ENCODE measurements around the gene ZC3H10. TPM values are rescaled to one million over a fixed set of nuclear protein-coding genes. Genes with fewer than 3 reads are reported as not detected.

Gene ZC3H10
- total and polyA plus RNA-seq, 5 experiments from 2014 or later = 1.3 to 15.9 (median 2.5) TPM

DNA sequence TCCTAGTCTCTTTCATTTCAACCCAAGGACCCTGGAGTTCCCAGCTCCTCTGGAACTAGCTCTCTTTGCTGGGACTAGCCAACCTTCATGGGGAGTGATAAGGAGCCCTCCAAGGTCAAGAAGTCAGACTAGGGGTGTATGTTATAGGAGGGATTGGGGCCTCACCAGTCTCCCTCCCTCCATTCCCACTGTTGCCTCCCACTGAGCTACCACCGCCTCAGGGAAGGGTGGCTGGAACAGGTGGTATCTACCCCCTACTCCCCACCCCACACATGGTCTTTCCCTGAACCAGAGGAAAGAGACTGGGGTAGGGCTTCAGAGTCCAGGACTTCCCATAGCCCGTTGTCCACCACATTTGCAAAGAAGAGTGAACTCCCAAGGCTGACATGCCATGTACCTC, 35.7 kb upstream of the ZC3H10 start:
- Mint-ChIP-seq H3K4me3 (peak overlapping the region in 1 of 10 donors; percentile 71), H3K4me1 (peaks cover 0 to 15% (median 11%) of the 10 kb centered on the region in 4 donors), H3K27ac (no peak overlapping the region), H3K36me3 (no peaks in the 10 kb centered on the region), H3K27me3 (peaks cover 0 to 6% (median 0%) of the 10 kb centered on the region in 5 donors), H3K9me3 (no peaks in the 10 kb centered on the region)
- DNase-seq = no peak
- POLR2A ChIA-PET = interaction anchor here (0.6 to 6.0 kb wide), 4 partner anchors 20 to 152 kb away, joined by 4 to 100 read pairs (median 4); partner anchors contain the start of genes PA2G4 and ZC3H10
- ATAC-seq = no peak

- no peak overlapping the region for H3K4me3 Mint-ChIP-seq
- no peaks in the 10 kb centered on the region for H3K9me3 Mint-ChIP-seq
- peaks cover 0 to 6% (median 0%) of the 10 kb centered on the region in 5 donors for H3K27me3 Mint-ChIP-seq
- ATAC-seq (no peak), DNase-seq (no peak)
- POLR2A ChIA-PET = interaction anchor here (0.6 to 1.5 kb wide), 3 partner anchors 19 to 361 kb away, joined by 4 to 7 read pairs (median 4); partner anchors contain the start of gene ZC3H10
- no peaks in the 10 kb centered on the region for H3K36me3 Mint-ChIP-seq
- H3K4me1 Mint-ChIP-seq = peaks cover 0 to 15% (median 11%) of the 10 kb centered on the region in 4 donors
- H3K27ac Mint-ChIP-seq = no peak overlapping the region
Measured at GRCh38 chr12:56082967-56083366, 35.1 kb upstream of the ZC3H10 start.

- ATAC-seq = peak in 1 of 2 donors; percentile 31
- no peaks in the 10 kb centered on the region for H3K9me3 Mint-ChIP-seq
Measured at GRCh38 chr12:56084958-56085543, 33.0 kb upstream of the ZC3H10 start.

DNA sequence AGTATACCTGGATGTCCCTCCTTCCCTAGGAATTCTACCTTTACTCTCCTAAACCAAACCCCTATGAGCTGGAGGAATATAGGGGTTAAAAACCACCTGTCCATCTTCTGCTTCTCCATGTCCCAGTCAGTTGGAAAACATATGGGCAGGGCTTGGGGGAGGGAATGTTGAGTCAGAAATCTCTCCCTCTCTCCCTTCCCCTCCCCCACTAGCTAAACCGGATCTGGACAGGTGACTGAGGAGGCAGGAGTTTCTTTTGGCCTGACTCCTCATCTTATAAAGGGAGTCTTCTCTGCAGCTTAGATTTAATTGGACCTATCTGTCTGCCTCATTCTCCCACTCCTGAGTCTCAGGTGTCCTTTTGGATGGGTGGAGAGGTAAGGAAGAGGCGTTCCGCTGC, 32.0 kb upstream of the ZC3H10 start:
- POLR2A ChIA-PET = interaction anchor here (1.0 to 1.7 kb wide), 2 partner anchors 18 to 25 kb away, joined by 3 to 23 read pairs; partner anchors contain the start of gene PA2G4
- Mint-ChIP-seq H3K4me1 (peaks cover 0 to 9% (median 2%) of the 10 kb centered on the region in 4 donors), H3K4me3 (no peak overlapping the region), H3K27me3 (peaks cover 0 to 2% (median 0%) of the 10 kb centered on the region in 5 donors), H3K36me3 (no peaks in the 10 kb centered on the region), H3K27ac (no peak overlapping the region), H3K9me3 (no peaks in the 10 kb centered on the region)
- ATAC-seq = no peak
- no peak for DNase-seq

More at GRCh38 chr12:56084958-56085543, 33.0 kb upstream of the ZC3H10 start:
- Mint-ChIP-seq H3K4me1 (peaks cover 0 to 14% (median 8%) of the 10 kb centered on the region in 4 donors), H3K4me3 (no peak overlapping the region), H3K27me3 (peaks cover 0 to 6% (median 0%) of the 10 kb centered on the region in 5 donors), H3K36me3 (no peaks in the 10 kb centered on the region), H3K27ac (peak overlapping the region in 2 of 10 donors; percentile 43 to 56)
- peak in 1 of 10 donors; percentile 4 for DNase-seq
- POLR2A ChIA-PET = interaction anchor here (0.6 to 1.7 kb wide), 6 partner anchors 10 to 118 kb away, joined by 3 to 23 read pairs (median 4); partner anchors contain the start of gene PA2G4

- no peak for DNase-seq
- no peaks in the 10 kb centered on the region for H3K36me3 Mint-ChIP-seq
- ATAC-seq = no peak
- H3K9me3 Mint-ChIP-seq = no peaks in the 10 kb centered on the region
- POLR2A ChIA-PET = interaction anchor here (0.6 to 1.7 kb wide), 3 partner anchors 17 to 27 kb away, joined by 3 to 23 read pairs (median 3); partner anchors contain the start of gene PA2G4
- no peak overlapping the region for H3K27ac Mint-ChIP-seq
- H3K4me3 Mint-ChIP-seq = no peak overlapping the region
- H3K4me1 Mint-ChIP-seq = peaks cover 0 to 6% (median under 1%) of the 10 kb centered on the region in 4 donors
- H3K27me3 Mint-ChIP-seq = peaks cover 0 to 2% (median 0%) of the 10 kb centered on the region in 5 donors
Measured at GRCh38 chr12:56086608-56087007, 31.5 kb upstream of the ZC3H10 start.

- Mint-ChIP-seq H3K4me1 (peaks cover 0 to 6% (median under 1%) of the 10 kb centered on the region in 4 donors), H3K36me3 (no peaks in the 10 kb centered on the region), H3K27me3 (peaks cover 0 to 2% (median 0%) of the 10 kb centered on the region in 5 donors), H3K27ac (no peak overlapping the region), H3K4me3 (no peak overlapping the region), H3K9me3 (no peaks in the 10 kb centered on the region)
- POLR2A ChIA-PET = no interaction called here
- ATAC-seq (no peak), DNase-seq (no peak)
Measured at GRCh38 chr12:56087220-56087619, 30.8 kb upstream of the ZC3H10 start.

GRCh38 chr12:56097738-56098137, 20.3 kb upstream of the ZC3H10 start:
- Mint-ChIP-seq H3K4me3 (no peak overlapping the region), H3K4me1 (peaks cover 18 to 34% (median 25%) of the 10 kb centered on the region in 4 donors), H3K27me3 (peaks cover 0 to 4% (median 0%) of the 10 kb centered on the region in 5 donors), H3K9me3 (no peaks in the 10 kb centered on the region), H3K36me3 (no peaks in the 10 kb centered on the region), H3K27ac (peak overlapping the region in 4 of 10 donors; percentile 17 to 74 (median 24))
- POLR2A ChIA-PET = no interaction called here
- no peak for DNase-seq
- ATAC-seq = no peak

- H3K4me3 Mint-ChIP-seq = no peak overlapping the region
- DNase-seq (no peak), ATAC-seq (no peak)
- no peaks in the 10 kb centered on the region for H3K9me3 Mint-ChIP-seq
- POLR2A ChIA-PET = interaction anchor here (0.7 kb wide), 1 partner anchor 96 kb away, joined by 3 read pairs; no protein-coding TSS in a partner anchor
- H3K4me1 Mint-ChIP-seq = peaks cover 24 to 42% (median 33%) of the 10 kb centered on the region in 4 donors
- H3K36me3 Mint-ChIP-seq = no peaks in the 10 kb centered on the region
- H3K27me3 Mint-ChIP-seq = peaks cover 0 to 4% (median 0%) of the 10 kb centered on the region in 5 donors
- H3K27ac Mint-ChIP-seq = peak overlapping the region in 1 of 10 donors; percentile 79
Measured at GRCh38 chr12:56098592-56098991, 19.5 kb upstream of the ZC3H10 start.

GRCh38 chr12:56099787-56100186, 18.3 kb upstream of the ZC3H10 start:
- ATAC-seq (no peak), DNase-seq (no peak)
- Mint-ChIP-seq H3K9me3 (no peaks in the 10 kb centered on the region), H3K4me3 (peak overlapping the region in 1 of 10 donors; percentile 14), H3K36me3 (peaks cover 0 to 2% (median 0%) of the 10 kb centered on the region in 3 donors), H3K27ac (peak overlapping the region; percentile 5 to 90 (median 80)), H3K27me3 (peaks cover 0 to 3% (median 0%) of the 10 kb centered on the region in 5 donors), H3K4me1 (peaks cover 26 to 54% (median 41%) of the 10 kb centered on the region in 4 donors)
- POLR2A ChIA-PET = interaction anchor here (0.9 to 6.2 kb wide), 2 partner anchors 20 to 56 kb away, joined by 3 to 100 read pairs; partner anchors contain the start of gene ERBB3

DNA sequence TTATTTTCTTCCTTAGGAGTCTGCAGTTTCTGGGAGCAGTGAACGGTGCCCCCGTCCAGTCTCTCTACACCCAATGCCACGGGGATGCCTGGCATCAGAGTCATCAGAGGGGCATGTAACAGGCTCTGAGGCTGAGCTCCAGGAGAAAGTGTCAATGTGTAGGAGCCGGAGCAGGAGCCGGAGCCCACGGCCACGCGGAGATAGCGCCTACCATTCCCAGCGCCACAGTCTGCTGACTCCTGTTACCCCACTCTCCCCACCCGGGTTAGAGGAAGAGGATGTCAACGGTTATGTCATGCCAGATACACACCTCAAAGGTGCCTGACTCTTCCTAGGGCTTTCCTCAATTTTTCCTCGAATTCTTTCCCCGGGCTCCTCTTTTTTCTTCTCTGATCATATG, 17.0 kb upstream of the ZC3H10 start:
- peak overlapping the region; percentile 54 to 99 (median 98) for H3K27ac Mint-ChIP-seq
- H3K4me3 Mint-ChIP-seq = peak overlapping the region in 4 of 10 donors; percentile 35 to 93 (median 48)
- DNase-seq (no peak), ATAC-seq (no peak)
- no peaks in the 10 kb centered on the region for H3K9me3 Mint-ChIP-seq
- H3K4me1 Mint-ChIP-seq = peaks cover 34 to 67% (median 51%) of the 10 kb centered on the region in 4 donors
- POLR2A ChIA-PET = interaction anchor here (0.7 to 6.2 kb wide), 8 partner anchors 12 to 87 kb away, joined by 3 to 236 read pairs (median 4); partner anchors contain the start of genes ERBB3, IKZF4, RPL41 and ZC3H10
- peaks cover 0 to 2% (median 0%) of the 10 kb centered on the region in 3 donors for H3K36me3 Mint-ChIP-seq
- H3K27me3 Mint-ChIP-seq = no peaks in the 10 kb centered on the region

GRCh38 chr12:56102683-56103065, 15.4 kb upstream of the ZC3H10 start:
- Mint-ChIP-seq H3K4me3 (peak overlapping the region; percentile 93 to 100 (median 98)), H3K4me1 (peaks cover 37 to 73% (median 63%) of the 10 kb centered on the region in 4 donors), H3K36me3 (peaks cover 0 to 18% (median 3%) of the 10 kb centered on the region in 3 donors), H3K27me3 (no peaks in the 10 kb centered on the region), H3K9me3 (no peaks in the 10 kb centered on the region), H3K27ac (peak overlapping the region; percentile 97 to 99 (median 98))
- POLR2A ChIA-PET = interaction anchor here (0.5 to 6.2 kb wide), 29 partner anchors 8 to 1681 kb away, joined by 3 to 236 read pairs (median 10); partner anchors contain the start of genes CNPY2, DGKA, ERBB3 and ESYT1
- DNase-seq (no peak), ATAC-seq (no peak)

DNA sequence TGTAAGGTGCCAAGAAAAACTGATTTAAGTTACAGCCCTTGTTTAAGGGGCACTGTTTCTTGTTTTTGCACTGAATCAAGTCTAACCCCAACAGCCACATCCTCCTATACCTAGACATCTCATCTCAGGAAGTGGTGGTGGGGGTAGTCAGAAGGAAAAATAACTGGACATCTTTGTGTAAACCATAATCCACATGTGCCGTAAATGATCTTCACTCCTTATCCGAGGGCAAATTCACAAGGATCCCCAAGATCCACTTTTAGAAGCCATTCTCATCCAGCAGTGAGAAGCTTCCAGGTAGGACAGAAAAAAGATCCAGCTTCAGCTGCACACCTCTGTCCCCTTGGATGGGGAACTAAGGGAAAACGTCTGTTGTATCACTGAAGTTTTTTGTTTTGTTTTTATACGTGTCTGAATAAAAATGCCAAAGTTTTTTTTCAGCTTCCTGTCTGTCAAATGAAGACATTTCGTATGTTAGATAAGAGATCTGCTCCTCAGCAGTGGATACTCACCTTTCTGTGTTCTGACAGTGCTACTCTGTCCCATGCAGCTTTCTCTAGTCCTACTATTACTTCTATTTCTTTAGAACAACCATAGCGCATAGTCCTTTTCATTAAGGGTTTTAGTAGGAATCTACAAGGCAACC, 14.9 kb upstream of the ZC3H10 start:
- Mint-ChIP-seq H3K4me3 (peak overlapping the region; percentile 93 to 100 (median 98)), H3K27ac (peak overlapping the region; percentile 97 to 99 (median 98)), H3K9me3 (no peaks in the 10 kb centered on the region), H3K4me1 (peaks cover 35 to 73% (median 62%) of the 10 kb centered on the region in 4 donors), H3K36me3 (peaks cover 0 to 23% (median 7%) of the 10 kb centered on the region in 3 donors), H3K27me3 (no peaks in the 10 kb centered on the region)
- DNase-seq (peak in 4 of 10 donors; percentile 26 to 65 (median 62)), ATAC-seq (peak; percentile 23 to 26)
- POLR2A ChIA-PET = interaction anchor here (0.6 to 6.2 kb wide), 33 partner anchors 9 to 520 kb away, joined by 3 to 236 read pairs (median 9); partner anchors contain the start of genes CNPY2, DGKA, DNAJC14 and ERBB3

Measured in naive thymus-derived CD8-positive, alpha-beta T cell (primary cell).